GM19438 (cell line): ENCODE results near the gene SLC39A11.
"Not testable (repeated sequence)": the region's sequence is repeated elsewhere in the genome, so short reads cannot be mapped to it uniquely, and the experiment has no call there.

Experiments used
- ATAC-seq: cut with Tn5 transposase; IDR thresholded peaks from one replicate; pipeline ENCODE4 v1.9.1; 2021; ENCODE audit warnings: low read depth; ENCODE audit not compliant: unreplicated experiment

SLC39A11 gene

GRCh38 chr17:72648702-72649101, 443.8 kb downstream of the SLC39A11 start:
- no peak for ATAC-seq

GRCh38 chr17:72646176-72646575, 446.3 kb downstream of the SLC39A11 start:
- no peak for ATAC-seq

GRCh38 chr17:72644492-72644891, 448.0 kb downstream of the SLC39A11 start:
- ATAC-seq = no peak

- no peak for ATAC-seq
These were observed 448.8 kb downstream of the SLC39A11 start for GRCh38 chr17:72643575-72644216.

- no peak for ATAC-seq
These were observed 449.8 kb downstream of the SLC39A11 start for GRCh38 chr17:72642720-72643119.

- no peak for ATAC-seq
These were observed 451.9 kb downstream of the SLC39A11 start for GRCh38 chr17:72640415-72641165.

GRCh38 chr17:72639711-72640110, 452.8 kb downstream of the SLC39A11 start:
- ATAC-seq = no peak

- ATAC-seq = not testable (repeated sequence)
These were observed 453.6 kb downstream of the SLC39A11 start for GRCh38 chr17:72638932-72639331.

GRCh38 chr17:72635034-72635635, 457.4 kb downstream of the SLC39A11 start:
- ATAC-seq = no peak

- ATAC-seq = no peak
These were observed 457.9 kb downstream of the SLC39A11 start for GRCh38 chr17:72634621-72635020.

- no peak for ATAC-seq
These were observed 460.4 kb downstream of the SLC39A11 start for GRCh38 chr17:72631949-72632684.

- no peak for ATAC-seq
These were observed 460.9 kb downstream of the SLC39A11 start for GRCh38 chr17:72631568-72631948.

- ATAC-seq = no peak
These were observed 467.8 kb downstream of the SLC39A11 start for GRCh38 chr17:72624652-72625051.

GRCh38 chr17:72624226-72624625, 468.3 kb downstream of the SLC39A11 start:
- ATAC-seq = no peak

GRCh38 chr17:72622661-72623433, 469.6 kb downstream of the SLC39A11 start:
- ATAC-seq = no peak

- ATAC-seq = no peak
These were observed 472.4 kb downstream of the SLC39A11 start for GRCh38 chr17:72619976-72620650.

GRCh38 chr17:72618001-72618509, 474.4 kb downstream of the SLC39A11 start:
- peak; percentile 60 for ATAC-seq

GRCh38 chr17:72617557-72617956, 474.9 kb downstream of the SLC39A11 start:
- ATAC-seq = no peak

- ATAC-seq = no peak
These were observed 476.0 kb downstream of the SLC39A11 start for GRCh38 chr17:72616447-72616846.

- ATAC-seq = no peak
These were observed 476.9 kb downstream of the SLC39A11 start for GRCh38 chr17:72615627-72615991.
